Right renal cortex interstitium (tissue), 3 donors: Measurements from ENCODE around the gene TNMD. TPM values are rescaled to one million over a fixed set of nuclear protein-coding genes. Genes with fewer than 3 reads are reported as not detected.
"Not testable (repeated sequence)": the region's sequence is repeated elsewhere in the genome, so short reads cannot be mapped to it uniquely, and the experiment has no call there.

Source experiments
- DNase-seq, 3 donors: peaks; one replicate each; pipeline ENCODE4 v3.0.0-alpha.2; 2013; ENCODE audit warnings: low read depth in 3 of 3, low spot score in 2 of 3
- polyA plus RNA-seq, 3 donors: library from polyadenylated mRNA; unstranded; fragments of 120-200 nt; gene quantifications; one replicate each; pipeline ENCODE4 v1.2.1, GENCODE V29; 2013; ENCODE audit not compliant: insufficient read length in 3 of 3

Gene TNMD
- polyA plus RNA-seq = 1 to 10 TPM; 3.2 to 3.8 (median 3.4) TPM

DNA sequence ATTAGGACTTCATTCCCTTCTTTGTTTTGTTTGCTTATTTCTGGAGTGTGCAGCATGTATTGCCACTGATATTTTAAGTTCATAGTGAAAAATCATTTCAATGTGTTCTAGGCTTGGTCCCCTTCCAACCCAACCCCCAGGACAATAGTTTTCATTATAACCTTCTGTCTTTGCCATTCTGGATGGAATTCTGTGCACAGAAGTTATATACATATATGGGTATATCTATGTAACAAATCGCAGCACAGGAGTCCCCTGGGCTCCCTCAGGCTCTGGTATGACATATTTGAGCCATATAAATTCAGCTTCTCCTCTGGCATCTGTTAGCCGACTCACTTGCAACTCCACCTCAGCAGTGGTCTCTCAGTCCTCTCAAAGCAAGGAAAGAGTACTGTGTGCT lies at the start of gene TNMD:
TNMD (plus strand) TSS at position 326 of the 400 bp plus-strand sequence. CDS start 83 bp downstream, outside the sequence.
- DNase-seq = no peak

DNA sequence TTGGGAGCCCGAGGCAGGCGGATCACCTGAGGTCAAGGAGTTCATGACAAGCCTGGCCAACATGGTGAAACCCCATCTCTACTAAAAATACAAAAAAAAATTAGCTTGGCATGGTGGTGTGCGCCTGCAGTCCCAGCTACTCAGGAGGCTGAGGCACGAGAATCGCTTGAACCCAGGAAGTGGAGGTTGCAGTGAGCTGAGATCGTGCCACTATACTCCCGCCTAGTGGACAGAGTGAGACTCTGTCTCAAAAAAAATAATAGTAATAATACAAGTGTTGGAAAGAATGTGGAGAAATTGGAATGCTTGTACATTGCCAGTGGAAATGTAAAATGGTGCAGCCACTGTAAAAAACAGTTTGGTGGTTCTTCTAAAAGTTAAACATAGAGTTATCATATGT lies 19.2 kb upstream of the TNMD start:
- not testable (repeated sequence) for DNase-seq

DNA sequence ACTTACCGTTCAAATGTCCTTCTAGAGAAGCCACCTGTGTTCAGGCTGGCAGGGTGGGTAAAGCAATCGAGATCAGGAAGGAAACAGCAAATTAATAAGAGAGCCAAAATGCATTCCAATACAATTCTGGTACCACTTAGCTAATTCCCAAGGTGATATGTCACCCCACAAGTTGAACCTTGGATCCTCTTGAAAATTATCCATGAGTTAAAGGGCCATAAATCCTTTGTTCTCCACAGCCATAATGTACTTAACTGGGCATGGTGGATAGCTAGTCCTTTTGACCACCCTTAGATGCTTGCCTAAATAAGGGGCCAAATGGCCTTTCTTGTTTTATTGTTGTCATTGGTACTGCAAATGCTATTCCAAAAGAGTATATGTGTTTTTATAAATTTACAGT lies 2.0 kb downstream of the TNMD start:
- DNase-seq = no peak

DNA sequence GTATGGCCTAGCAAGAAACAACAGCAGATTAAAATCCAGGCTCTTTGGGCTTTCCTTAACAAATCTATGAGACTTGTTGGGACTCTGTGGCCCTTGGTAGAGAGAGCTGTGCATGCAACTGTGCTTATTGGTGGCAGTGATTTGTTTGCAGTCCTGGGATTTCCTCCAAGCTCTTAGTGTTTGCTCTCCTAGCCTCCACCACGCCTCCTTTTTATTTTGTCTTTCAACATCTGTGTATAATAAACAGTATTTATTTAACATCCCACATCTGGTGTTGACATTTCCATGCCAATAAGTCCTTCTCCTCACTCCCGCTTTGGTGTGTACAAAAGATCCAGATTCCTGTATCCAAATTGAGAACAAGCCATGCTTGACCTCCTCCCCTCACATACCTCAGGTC lies 3.1 kb downstream of the TNMD start:
- peak in 1 of 3 donors; percentile 5 for DNase-seq

DNA sequence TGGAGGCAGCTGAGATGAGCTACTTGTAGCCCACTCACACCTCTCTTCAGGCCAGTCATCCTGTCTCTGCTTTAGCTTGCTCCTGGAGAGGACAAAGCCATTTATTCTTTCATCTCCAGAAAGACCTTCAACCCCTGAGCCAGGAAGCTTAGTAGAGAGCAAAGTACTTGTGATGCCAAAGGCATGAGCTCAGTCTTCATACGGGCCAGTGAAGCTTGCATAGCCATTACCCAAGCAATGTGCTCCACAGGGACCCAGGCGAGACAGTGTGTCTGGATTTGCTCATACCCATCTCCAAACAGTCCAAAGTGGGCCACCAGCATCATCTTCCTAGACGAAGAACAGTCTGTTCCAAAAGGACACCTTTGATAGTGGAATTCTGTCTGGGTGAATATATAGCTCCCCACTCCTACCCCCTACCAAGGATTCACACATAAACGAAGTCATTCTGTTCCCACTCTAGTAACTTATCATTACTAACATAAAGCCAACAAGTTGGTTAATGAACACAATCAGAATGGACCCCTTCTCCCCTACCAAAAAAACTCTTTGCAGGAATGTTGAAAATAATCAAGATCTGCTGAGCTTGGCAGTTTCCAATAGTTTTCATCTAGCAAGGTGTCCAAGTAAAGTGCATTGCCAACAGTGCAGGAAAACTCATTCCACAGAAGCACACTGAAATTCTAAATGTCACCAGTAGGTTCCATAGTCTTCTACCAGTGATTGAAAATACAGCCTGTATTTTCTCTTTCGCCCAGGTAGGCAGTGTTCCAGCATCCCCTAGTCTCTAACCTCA lies 6.7 kb downstream of the TNMD start:
- DNase-seq = no peak

DNA sequence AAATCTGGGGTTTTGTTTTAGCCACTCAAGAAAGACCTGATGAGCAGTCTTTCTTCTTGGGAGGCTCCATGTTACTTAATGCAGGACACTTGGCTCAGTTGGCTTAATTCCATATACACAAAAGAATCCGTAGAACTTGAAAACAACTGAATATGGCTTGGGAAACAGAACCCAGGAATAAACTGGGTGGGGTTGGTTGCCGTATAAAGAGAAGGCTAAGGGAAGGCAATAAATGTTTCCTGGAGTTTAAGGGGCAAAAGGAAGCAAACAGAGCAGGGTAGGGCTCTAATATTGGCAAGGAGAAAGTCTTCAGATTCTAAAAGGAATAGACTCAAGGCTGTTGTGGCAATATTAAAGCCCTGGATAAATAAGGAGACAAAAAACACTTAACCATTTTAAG lies 8.4 kb downstream of the TNMD start:
- no peak for DNase-seq

DNA sequence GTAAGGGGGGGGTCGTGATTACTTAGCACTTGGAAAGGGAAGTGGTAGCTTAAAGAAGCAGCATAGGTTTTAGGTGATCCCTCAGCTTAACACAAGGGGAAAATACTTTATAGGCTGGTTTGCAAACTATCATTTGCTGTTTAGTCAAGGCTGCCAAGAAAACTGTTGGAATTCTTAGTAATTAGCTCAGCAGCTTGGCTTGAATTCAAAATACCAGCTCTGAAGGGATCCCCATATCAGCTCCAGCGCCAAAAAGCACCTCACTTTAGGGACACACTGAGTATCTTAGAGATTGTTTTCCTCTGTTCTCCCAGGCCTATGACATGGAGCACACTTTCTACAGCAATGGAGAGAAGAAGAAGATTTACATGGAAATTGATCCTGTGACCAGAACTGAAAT lies 8.8 kb downstream of the TNMD start:
- no peak for DNase-seq

DNA sequence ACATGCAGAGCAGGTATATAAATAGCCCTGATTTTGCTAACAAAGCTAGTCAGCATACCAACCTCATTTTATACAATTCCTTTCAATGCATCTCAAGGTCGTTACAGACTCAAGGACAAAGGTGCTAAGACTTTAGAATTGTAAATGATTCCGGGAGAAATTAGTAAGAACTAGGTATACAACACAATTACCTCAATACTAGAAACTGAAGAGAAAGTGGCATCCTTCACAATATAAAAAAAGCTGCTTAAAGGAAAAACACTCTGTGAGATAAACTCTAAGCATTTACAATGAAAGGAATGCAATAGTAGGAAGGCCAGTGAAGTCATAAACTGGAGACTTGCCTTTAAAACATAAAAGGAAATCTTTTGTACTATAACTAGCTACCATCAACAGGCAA lies 11.9 kb downstream of the TNMD start:
- no peak for DNase-seq

DNA sequence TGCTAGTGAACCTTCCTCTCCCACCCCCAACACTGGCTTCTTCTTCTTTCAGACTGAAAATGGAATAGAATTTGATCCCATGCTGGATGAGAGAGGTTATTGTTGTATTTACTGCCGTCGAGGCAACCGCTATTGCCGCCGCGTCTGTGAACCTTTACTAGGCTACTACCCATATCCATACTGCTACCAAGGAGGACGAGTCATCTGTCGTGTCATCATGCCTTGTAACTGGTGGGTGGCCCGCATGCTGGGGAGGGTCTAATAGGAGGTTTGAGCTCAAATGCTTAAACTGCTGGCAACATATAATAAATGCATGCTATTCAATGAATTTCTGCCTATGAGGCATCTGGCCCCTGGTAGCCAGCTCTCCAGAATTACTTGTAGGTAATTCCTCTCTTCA lies 14.7 kb downstream of the TNMD start:
- DNase-seq = no peak

DNA sequence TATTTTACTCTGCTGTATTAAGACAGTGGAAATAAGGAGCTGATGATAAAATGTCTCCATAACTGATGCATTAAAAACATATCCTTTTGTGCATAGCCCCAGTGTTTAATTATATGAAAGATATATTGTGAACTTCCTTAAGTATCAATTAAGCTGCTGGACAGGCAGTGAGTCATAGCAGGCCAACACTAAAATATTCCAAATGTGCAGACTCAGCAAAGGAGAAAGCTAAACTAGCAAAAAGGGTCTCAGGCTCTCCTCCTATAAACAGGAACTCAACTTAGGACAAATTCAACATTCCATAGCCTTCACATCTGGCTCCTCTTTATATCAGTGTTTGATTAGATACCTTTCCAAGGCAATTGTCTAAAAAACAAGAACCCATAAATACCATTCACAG lies 15.6 kb downstream of the TNMD start:
- no peak for DNase-seq

DNA sequence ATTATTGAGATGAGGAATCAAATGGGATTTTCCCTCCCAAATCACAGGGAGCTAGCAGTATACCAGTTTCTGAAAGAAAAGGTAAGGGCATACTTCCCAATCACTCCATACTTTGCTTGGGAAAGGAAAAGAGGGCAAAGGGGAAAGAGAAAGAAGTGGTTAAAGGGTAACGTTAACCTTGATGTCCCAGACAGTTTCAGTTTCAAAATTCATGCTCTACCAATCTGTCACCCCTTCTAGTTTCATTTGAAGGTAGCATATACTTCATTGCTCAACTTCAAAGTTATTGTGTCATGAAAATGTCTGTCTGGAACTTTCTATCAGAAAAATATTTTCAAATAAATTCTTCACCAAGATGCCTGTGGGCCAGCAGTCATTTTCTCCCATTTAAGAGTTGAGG lies 16.0 kb downstream of the TNMD start:
- DNase-seq = no peak

DNA sequence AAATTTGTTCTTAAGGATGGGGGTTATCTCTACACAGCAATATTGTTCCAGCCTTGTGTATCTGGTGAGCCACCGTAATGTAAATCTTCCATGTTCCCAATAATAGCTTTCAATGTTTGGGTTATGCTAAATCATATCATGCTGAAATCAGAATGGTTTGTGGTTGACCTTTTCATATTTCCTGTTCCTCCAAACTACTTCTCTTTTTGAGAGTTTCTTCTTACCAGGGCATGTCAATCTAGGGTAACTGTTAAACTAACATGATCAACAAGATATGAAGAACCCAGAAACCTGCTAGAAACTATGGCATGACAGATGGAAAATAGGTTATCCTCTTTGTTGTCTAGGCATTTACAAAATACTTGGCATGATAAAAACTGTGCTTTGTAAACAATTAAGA lies 22.0 kb downstream of the TNMD start:
- DNase-seq = no peak

DNA sequence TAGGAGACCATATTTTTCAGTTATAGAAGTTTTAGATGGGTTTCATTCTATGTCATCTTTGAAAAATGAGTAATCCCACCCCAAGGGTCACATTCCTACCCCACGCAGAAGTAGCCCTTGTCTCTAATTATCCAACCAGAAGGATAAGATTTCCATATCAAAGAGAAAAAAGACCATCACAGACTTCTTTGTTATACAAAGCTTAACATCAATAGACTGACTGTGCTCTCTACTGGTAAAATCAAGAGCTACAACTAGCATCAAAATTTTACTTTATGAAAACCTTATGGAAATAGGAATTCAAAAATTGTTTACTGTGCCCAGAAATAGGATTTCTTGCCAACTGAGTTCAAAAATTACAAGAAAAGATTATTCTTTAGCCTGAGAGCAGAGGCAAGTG lies 24.9 kb downstream of the TNMD start:
- DNase-seq = no peak

DNA sequence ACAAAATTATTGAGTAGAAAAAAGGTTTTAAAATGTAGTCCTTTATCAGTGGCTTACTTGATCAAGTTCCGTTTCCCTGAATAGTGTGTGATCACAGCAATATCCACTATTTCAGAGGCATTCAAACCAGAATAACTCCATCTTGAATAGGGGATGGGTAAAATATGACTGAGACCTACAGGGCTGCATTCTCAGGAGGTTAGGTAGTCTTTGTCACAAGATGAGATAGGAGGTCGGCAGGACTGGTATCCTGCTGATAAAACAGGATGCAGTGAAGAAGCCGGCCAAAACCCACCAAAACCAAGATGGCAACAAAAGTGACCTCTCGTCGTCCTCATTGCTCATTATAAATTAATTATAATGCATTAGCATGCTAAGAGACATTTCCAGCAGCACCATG lies 27.2 kb downstream of the TNMD start:
- no peak for DNase-seq

DNA sequence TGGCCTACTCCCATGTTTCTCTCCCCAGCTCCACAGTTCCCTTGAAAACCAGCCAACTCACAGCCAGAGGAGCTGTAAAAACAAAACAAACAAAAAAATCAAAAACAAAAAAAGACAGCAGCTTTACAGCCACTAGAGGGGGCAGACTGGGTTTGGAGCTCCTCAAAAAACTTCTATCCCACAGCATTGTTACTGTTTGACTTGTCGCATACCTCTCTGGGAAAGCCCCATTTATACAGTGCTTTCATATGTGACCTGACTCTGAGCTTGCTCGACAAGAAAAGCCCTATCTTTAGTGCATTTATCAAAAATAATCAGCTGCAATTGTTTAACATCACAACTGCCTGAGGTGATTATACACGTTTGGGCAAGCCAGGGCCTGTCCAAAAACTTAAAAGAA lies 30.3 kb downstream of the TNMD start:
- DNase-seq = peak in 1 of 3 donors; percentile 21

DNA sequence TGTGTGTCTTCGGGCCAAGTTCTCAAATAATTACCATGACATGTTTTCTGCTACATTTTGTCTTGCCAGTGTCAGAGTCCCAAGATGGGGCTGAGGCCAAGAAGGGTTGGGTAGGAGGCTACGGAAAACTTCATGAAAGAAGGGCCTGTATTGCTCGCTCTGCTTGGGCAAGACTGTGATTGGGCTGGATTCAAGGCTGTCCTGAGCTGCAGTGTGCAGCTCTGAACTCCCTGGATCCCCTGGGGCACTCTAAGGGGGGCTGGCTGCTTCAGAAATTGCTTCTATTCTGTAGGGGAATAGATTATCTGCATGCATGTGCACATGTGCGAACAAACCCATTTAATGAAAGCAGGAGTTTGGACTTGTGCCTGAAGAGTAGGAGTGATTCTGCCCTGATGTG lies 38.3 kb downstream of the TNMD start:
- DNase-seq = no peak

DNA sequence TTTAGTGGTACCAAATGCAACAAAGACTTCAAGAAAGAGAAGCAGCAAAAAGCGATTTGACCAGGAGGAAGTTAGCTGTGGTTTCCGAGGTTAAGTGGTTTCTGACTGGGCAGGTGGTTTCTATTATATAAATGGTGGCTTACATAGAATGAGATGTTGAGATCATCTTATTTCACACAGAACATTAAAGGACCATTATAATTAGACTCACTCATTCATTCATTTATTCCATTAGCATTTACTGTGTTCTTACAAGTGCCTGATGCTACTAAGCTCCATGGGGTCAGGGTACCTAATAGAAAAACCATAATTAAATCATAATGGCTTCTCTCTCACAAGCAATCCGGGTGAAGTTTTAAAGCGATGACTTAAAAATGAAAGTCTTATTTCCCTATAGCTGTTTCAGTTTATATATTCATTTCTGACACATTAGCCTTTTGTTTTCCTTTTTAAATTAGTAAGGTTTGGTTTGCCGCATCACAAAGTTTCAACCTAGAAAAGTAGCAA lies 41.3 kb downstream of the TNMD start:
- DNase-seq = no peak

DNA sequence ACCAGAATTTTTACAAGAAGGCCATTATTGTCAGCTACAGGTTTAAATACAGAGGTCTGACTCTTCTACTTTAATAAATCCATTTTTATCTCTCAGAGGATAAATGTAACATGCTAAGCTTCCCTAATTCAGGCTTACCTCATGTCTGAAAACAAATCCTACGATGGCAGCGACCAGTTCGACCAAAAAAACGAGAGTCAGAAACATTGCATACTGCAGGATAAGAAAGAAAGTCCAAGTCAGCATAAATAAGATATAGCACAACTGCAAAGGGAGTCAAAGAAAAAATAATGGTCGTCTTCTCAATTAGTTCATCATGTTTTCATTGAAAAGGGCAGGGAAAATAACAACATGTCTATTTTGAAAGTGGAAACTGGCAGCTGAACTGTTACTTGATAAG lies 50.3 kb downstream of the TNMD start:
- DNase-seq = no peak

DNA sequence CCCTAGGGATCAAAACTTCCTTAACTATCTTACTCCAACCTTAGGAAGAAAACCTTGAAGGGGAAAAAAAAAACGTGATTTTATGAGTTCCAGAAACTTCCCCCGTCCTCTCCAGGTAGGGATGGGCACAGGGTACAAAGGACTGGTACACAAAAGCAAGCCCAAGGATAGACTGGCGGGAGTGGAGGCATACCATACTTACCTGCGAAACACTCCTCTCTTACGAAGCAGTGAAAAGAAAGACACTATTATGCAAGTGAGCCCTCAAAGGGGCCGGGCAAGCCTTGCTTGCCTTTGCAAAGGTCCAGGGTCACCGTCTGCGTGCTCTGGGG lies 51.2 kb downstream of the TNMD start:
- DNase-seq = no peak

DNA sequence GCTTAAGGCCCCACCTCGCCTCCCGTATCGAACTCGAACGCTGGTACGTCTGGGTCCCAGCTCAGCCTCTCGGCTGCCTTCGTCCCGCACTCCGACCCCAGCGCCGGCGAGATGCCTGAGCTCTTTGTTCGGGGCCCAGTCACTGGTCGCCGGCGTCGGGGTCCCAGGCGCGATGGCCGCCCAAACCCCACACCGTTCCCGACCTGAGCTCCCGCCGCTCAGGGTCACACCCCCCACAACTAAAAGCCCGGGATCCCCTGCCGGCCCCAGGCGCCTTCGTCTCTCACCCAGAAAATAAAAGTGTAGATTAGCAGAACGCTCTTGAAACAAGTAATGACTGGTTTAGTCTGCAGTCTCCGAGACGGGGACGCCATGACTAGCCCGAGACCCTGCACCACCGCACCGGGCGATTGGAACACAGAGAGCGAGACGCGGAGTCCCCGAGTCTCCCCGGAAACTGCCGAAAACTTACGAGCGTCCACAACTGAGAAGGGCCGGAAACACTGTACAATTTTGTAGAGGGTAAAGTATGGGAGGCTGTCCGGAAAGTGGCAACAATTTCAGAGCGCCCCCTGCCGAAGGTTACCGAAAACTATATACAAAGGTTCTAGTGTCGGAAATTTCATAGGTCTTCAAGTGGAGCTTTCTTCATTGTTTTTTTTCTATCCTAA lies 51.7 kb downstream of the TNMD start, which contains the start of gene TSPAN6:
TSPAN6 (minus strand) TSS at position 486 of the 671 bp plus-strand sequence; CDS start at position 374, 112 bp downstream.
- DNase-seq = peak; percentile 66 to 84 (median 79)

DNA sequence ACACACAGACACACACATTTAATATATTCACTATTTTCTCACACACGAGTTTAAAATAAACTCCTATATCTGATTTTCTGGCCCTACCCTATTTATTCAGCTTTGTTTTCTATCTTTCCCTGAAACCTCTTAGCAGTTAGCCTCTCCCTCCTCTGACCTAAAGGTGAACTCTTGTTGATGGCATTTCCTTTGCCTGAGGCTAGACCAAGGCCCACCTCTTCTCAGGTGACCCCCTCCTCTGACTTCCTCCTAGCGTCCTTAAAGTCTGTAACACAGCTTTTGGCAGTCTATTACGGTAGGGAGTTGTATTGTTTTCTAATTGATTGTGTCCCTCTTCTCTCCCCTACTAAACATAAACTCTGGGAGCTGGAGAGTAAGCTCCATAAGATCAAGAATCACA lies 57.6 kb downstream of the TNMD start:
- no peak for DNase-seq

DNA sequence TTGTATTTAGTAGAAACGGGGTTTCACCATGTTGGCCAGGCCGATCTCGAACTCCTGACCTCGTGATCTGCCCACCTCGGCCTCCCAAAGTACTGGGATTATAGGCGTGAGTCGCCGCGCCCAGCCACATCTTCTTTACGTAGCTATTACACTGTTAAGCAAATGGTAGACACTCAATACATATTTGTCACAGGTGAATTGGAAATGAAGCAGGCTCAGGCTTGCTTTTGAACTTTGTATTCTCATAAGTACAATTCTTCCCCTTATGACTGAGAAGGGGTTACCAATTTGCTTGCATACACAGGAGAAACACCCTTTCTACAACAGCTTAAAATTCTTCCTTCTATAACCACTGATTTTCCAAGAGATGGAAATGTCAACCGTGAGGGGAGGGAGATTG lies 58.5 kb downstream of the TNMD start:
- DNase-seq = no peak
